Pons (tissue), 1 donor: Measurements from ENCODE around the gene SNAPC2.
"Not testable (repeated sequence)": the region's sequence is repeated elsewhere in the genome, so short reads cannot be mapped to it uniquely, and the experiment has no call there.

ENCODE experiments used
- DNase-seq: peaks from one replicate; pipeline ENCODE4 v3.0.0-alpha.2; 2016; ENCODE audit warnings: low spot score

Gene SNAPC2

DNA sequence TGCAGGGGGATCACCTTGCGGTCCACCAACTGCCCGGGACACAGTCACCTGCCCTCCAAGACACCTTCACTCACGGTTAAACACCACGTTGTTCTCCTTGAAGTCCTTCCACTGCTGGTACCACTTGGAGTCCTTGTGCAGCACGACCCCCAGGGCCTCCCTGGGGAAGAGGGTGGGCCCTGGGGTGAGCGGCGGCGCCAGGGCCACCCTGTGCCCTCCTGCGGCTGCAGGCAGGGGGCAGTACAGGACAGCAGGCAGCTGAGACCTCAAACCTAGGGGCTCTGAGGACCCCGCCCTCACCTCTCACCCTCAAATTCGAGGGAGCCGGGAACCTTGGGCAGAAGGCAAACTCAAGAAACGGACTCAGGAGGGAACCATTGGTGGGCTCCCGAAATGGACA lies 13.3 kb downstream of the SNAPC2 start:
- DNase-seq = no peak

DNA sequence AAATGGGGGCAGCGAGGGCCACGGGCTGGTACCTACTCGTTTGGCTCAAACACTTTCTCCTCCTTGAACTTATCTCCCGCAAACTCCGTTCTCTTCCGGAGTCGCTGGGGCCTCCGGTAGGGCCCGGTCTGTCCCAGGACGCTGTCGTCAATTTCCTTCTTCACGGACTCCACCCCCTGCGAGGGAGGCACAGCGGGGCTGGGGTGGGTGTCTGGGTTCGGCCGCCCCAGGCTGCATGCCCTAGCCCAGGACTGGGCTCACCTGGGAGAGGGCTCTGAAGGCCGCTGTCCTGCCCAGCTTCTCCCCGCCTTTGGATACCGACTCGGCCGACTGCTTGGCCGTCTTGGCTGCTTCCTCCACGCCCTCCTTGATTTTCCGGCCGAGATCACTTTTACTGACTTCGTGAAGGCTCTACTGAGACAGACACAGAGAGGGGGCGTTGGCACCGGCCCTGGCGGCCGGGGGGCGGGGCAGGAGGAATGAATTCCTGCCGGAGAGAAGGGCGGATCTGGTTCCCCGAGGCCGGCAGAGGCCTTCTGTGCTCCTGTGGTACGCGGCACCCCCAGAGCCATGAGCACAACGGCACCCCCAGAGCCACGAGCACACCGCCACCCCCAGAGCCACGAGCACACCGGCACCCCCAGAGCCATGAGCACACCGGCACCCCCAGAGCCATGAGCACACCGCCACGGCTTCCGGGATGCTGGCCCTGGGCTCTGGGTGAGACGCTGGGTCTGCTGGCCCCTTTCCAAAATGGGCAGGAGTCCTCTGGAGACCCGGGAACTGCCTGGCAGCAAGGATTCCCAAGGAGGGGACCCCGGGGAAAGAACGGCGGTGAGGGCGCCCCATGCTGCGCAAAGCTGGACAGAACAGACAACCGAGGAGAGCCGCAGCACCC lies 13.9 kb downstream of the SNAPC2 start:
- DNase-seq = no peak

DNA sequence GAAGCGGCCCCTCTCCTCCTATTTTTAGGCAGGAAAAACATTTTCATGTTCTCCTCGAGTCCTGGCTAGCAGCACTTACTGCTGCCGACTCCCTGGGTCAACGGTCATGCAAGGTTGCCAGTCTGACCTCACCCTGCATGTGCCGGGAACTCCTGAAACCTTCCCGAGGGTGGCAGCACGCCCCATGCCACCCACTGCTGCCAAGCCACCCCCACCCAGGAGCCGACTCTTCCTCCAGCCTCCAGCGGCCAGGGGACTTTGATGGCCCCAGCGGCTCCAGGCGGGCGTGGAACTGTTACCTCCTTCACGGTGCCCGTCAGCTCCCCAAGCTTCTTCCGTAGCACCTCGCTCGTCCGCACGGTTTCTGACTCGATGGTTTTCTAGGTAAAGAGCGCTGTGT lies 14.6 kb downstream of the SNAPC2 start:
- DNase-seq = no peak

DNA sequence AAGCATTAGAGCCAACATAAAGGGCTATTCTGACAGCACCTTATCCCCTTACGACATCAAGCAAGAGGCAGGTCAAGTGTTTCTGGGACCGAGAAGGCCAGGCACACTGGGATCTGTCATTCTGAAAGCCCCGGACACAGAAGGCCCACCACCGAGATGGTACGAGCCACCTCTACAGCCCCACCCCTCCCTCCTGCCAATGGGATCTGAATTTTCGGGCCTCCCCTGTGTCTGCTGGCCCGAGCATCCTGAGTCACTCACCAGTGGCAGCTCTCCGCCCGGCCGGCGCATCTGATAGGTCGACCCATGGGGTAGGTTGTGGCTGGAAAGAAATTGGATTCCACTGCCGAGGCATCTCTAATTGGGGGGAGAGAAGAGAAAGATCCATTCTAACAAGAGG lies 20.7 kb downstream of the SNAPC2 start:
- DNase-seq = no peak

DNA sequence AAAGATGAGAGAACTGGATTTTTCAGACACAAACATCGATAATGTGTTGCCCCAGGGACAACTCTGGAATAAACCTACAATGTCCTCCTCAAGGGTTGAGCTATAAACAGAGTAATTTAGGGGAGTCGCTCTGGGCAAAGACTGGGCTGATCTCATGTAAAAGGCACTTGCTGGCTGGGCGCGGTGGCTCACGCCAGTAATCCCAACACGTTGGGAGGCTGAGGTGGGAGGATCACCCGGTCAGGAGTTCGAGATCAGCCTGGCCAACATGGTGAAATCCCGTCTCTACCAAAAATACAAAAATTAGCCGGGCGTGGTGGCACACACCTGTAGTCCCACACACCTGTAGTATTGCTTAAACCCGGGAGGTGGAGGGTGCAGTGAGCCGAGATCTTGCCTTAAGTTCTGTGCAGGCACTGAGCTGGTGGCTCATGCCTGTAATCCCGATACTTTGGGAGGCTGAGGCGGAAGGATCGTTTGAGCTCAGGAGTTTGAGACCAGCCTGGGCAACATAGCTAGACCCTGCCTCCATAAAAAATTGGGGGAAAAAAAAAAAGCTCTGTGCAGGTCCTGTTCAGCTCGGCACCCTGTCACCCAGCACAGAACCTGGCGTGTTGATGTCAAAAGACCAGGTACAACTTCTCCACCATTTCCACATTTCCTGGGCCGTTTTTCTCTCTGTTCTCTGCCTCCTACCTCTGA lies 21.9 kb downstream of the SNAPC2 start:
- DNase-seq = no peak

DNA sequence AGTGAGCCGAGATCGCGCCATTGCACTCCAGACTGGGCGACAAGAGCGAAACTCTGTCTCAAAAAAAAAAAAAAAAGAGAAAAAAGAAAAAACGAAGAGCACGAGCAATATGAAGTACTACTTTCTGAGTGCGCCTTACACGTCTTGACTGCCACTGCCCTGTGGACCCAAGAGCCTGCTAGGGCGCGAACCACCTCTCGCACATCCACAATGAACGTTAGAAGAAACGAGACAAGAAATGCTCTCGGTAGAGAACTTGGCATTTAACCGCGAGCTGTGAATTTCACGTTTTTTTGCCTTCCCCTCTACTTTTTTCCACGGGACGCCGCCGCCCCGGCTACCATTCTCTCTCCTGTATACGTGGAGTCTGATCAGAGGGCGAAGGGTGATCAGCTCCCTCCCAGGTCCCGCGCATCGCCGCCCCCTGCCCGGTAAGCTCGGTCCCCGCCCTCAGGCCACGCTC lies 22.9 kb downstream of the SNAPC2 start:
- DNase-seq = no peak

DNA sequence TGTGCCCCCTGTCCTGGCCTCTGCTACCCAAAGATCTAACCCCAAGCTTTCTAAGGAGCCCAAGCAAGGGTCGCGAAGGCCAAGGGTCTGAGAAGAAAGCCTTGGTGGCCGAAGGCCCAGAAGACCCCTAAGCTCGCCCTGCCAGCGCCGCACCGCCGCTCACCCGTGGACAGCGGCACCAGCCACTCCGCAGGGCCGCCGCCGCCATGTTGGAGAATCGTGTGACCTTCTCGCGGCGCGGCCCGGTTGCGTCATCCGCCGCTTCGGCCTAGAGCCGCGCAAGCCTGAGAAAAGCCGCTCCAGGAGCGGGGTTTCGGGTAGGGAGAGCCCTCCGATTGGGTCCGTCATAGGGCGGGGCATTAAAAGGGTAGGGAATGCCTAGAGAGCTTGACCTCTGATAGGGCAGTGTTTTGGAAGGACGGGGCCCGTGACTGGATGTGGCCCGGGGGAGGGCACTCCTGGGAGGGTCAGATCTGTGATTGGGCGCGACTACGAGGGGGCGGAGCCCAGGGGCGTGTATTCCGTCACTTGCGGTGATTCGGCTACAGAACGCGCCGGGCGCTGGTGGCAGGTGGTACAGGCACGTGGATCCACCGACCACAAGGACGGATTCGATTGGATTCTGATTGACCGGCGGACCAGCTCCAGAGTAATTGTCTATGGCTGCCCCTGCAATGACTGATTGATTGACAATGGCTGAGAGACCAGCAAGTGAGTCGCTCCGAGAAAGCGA lies 23.5 kb downstream of the SNAPC2 start, which contains the start of gene TIMM44:
Gene TIMM44 (minus strand): TSS at position 223 of the 733 bp plus-strand sequence. CDS start 15 bp downstream, at position 208.
- peak; percentile 100 for DNase-seq

DNA sequence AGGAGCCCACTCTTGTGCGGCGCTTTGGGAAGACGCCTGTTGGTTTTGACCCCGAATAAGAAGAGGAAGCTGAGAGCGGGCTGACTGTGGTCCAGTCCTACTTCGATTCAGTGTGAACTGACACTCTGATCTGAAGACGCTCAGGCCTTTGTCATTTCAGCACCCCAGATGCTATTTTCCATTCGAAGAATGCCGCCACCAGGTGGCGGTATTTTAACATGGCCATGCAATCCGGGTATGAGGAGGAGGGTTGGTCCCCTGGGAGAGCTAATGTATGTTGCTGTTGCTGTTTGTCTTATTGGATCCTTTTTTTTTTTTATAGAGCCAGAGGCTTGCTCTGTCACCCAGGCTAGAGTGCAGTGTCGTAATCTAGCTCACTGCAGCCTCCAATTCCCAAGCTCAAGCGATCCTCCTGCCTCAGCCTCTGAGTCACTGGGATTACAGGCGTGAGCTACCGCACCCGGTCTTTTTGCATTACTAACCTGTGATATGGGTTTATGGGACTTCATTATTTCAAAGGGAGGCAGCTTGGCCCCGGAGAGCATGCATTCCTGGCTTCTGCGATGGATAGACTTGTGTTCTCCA lies 24.1 kb downstream of the SNAPC2 start:
- DNase-seq = peak; percentile 97

DNA sequence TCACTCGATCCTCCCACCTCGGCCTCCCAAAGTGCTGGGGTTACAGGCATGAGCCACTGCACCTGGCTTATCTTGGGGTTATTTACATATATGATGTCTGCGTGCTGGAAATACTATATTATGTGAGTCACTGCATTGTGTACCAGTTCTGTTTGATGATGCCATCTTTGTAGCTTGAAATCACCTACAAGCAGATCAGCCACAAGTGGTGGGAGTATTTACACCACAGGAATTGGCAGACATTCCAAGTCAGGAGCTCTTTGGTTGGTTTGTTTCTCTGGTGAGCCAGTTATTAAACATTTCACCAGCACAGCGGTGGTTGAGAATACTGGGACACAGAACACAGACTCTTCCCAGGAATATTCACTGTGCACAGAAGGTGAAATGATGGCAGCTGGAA lies 27.8 kb downstream of the SNAPC2 start:
- DNase-seq = no peak

DNA sequence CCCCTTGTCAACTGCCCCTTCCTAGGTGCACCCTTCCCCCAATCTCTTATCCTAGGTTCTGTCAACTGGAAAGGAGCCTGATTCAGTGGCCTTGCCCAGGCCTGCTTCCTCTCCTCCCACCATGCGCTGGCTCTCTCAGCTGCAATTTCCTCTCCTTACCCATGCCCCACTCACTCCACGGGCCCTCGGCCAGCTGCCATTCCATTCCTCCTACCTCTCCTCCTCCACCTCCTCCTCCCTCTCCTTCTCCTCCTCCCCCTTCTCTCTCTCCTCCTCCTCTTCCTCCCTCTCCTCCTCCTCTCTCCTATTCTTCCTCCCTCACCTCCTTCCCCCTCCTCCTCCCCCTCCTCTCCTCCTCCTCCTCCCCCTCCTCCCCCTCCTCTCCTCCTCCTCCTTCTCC lies 32.9 kb downstream of the SNAPC2 start:
- no peak for DNase-seq

DNA sequence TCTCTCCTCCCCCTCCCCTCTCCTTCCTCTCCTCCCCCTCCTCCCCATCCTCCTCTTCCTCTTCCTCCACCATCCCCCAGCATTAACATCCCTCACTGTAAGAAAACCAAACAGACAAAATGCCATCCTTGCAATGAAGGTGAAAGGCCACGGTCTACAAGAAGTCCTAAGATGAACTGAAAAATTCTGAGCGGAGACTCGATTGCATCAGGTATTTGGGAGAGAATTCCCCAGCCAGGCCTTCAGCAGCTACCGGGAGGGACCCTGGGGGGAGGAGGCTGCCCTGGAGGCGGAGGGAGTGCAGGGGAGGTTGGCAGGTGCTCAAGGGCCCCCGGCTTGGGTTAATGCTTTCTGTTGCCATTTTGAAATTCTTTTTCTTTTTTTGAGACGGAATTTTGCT lies 33.4 kb downstream of the SNAPC2 start:
- DNase-seq = no peak

DNA sequence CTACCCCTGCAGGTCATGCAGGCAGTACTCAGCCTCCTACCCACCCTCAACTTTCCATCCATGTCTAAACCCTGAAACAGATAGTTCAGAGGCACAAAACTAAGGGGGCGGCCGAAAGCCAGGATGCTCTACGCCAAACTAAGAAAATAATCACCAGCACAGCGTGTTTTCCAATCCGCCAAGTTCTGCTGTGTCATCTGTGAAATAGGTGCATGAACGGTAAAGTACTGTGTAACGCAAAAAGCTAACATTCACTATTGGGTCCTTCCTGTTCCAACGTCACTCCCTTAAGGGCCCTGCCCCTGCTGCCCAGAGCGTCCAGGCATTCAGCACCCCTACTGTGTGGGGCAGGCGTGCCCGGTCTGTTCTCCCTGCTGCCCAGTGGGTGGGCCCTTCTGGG lies 35.6 kb downstream of the SNAPC2 start:
- no peak for DNase-seq

DNA sequence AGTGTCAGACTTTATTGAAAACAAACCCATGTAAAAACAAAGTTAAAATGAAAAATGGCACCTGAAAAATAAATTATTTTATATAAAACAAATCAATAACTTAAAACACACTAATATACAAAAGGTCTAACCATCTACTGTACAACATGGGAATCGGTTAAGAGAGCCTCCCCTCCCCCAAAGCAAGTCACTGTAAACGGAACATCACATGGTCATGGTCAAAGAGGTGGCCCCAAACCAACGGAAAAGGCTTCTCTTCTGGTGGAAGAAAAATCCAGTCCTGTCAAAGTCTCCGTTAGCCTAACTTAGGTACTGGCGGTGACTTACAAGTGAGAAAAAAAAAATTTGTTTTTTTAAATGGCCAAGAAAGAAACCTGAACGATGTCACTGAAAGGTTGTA lies 39.1 kb downstream of the SNAPC2 start:
- no peak for DNase-seq

DNA sequence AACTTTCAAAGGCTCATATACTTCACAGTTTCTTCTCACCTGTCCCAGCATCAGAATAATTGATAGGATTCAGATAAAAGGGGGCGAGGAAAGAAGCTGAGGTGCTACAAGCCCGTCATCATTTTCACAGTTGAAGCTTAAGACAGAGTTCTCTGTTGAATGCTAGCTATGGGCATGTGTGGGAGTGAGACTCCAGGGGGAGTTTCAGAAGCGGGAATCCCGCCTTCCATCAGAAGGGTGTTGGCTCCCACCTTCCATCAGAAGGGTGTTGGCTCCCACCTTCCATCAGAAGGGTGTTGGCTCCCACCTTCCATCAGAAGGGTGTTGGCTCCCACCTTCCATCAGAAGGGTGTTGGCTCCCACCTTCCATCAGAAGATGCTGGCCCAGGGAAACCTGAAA lies 40.9 kb downstream of the SNAPC2 start:
- not testable (repeated sequence) for DNase-seq

DNA sequence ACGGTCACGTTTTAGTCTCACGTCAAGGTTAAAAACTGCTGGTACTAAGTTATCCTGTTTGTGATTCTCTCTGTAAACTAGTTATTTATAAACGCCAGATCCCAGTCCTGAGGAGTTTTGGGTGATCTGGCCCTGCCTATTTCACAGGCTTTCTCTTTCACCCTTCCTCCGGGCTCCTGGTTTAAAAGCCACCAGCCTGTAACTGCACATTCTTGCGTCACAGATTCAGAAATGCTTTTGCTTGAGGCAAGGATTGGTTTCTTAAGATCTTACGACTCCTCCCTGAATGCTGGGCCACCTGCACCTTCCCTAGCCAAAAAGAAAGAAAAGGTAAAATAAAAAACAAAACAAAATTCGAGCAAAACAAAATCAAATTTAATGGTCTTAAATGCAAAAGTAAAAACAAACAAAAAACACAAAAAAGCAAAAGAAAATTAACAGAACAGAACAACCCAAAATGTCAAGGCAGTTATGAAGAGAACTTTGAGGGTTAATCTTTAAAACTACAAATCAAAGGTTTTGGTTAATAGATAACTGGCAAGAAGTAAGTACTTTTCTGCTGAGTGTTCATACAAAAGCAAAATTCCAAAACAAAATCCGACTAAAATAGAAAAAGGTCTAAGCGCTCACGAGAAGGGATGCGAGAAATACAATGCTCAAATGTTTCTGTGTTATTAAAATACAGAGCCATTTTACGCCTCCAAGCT lies 41.9 kb downstream of the SNAPC2 start:
- no peak for DNase-seq

DNA sequence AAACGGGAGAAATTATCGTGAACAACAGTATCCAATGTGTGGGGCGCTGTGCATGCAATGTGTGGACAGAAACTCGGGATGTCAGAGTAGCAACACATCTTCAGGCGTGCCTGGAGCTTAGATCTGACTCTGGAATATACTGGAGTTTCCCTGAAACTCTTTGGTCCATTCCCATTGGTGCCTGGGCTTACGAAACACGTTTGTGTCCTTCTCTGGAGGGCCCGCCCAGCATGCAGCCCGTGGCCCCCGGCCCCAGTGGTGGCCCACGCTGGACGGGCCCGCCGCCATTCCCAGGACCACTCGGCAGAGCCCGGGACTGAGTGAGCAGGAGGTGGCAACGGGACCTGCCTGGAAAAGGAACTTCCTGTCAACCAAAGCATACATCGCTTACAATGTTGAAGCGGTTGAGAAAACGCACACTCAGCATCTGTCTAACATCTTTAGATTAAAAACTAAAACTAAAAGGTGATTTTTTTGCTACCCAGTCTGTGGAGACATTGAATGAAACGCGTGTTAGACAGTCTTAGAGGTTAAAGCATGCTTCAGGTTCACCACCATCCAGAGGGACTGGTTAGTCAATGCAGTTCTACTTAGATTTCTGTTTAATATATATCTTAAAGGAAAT lies 42.6 kb downstream of the SNAPC2 start:
- DNase-seq = no peak

DNA sequence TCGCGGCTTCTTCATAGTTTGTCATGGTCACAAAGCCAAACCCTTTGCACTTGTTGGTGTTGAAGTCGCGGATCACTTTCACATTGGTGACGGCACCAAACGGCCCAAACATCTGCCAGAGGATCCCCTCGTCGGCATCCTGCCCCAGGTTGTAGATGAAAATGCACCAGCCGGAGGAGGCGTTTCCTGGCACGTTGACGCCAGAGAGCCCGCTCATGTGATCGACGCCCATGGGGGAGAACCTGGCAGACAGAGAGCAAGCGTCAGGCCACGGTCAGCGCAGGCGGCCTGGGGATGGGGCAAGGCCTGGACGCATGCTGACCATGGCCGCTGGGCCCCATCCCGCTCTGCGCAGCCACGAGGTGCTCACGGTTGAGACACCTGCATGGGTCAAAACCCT lies 43.4 kb downstream of the SNAPC2 start:
- DNase-seq = no peak

DNA sequence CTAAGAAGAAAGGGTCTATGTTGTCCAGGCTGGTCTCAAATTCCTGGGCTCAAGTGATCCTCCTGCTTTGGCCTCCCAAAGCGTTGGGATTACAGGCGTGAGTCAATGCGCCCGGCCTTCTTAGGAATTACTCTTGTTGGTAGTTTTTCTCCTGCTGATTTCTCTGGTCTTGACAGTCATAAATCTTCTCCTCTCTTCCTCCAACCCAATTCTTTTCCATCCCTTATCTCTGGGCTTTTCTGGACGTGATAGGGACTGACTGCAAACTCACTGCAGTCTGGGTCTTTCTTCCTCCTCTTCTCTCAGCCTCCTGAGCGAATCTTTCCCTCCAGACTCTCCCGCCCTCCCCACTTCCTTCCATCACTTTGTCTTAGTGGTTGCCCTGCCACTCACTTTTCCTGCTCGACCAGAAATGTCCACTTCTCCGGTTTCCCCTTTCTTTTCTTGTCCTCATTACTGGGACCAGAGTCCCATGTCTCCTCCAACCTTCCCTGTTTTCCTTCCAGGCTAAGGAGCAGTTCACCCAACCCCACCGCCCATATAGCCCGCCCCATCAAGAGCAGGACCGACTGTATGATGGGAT lies 45.2 kb downstream of the SNAPC2 start:
- DNase-seq = no peak

DNA sequence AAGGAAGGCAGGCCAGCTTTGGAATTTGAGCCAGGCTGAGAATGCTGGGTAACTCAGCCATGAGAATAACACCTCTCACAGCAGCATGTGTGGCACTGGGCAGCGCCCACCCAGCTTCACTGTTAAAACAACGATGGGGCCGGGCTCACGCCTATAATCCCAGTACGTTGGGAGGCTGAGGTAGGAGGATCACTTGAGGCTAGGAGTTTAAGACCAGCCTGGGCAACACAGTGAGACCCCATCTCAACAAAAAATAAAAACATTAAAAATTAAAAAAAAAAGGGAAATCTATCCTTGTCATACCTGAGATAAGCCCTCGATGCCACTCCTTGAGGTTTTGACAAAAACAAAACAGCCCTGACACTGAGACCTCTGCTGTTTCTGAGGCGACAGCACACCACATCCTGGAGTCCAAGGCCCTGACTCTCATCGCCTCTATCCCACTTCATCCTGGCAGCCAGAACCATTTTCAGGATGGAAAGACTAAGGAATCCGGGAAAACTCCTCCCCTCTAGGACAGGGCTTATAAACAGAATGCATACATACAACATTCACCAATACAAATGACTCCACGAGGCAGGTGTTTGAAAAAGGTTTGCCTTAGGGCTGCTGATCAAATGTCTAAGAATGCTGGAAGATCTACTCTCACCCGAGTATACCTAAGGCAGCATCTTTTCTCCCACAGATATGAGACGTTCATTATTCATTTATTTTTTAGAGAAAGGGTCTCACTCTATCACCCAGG lies 46.0 kb downstream of the SNAPC2 start:
- no peak for DNase-seq
